Mucosa of stomach (tissue), 1 donor: ENCODE measurements around the gene TMEM18.

ENCODE experiments used
- H3K27me3 ChIP-seq: one replicate; pipeline ENCODE4 v1.7.0; 2013; ENCODE audit warnings: mild to moderate bottlenecking, low read length; ENCODE audit not compliant: control insufficient read depth, insufficient read depth
- H3K36me3 ChIP-seq: one replicate; pipeline ENCODE4 v1.7.0; 2013; ENCODE audit warnings: low read length; ENCODE audit not compliant: control insufficient read depth, insufficient read depth
- H3K4me1 ChIP-seq: one replicate; pipeline ENCODE4 v1.7.0; 2013; ENCODE audit warnings: mild to moderate bottlenecking, low read length; ENCODE audit not compliant: control insufficient read depth, insufficient read depth
- H3K4me3 ChIP-seq: one replicate; pipeline ENCODE4 v1.7.0; 2013; ENCODE audit warnings: low read length
- H3K9ac ChIP-seq: one replicate; pipeline ENCODE4 v1.7.0; 2013; ENCODE audit warnings: mild to moderate bottlenecking, low read length, moderate library complexity
- H3K9me3 ChIP-seq: one replicate; pipeline ENCODE4 v1.7.0; 2013; ENCODE audit warnings: mild to moderate bottlenecking, low read length, moderate library complexity; ENCODE audit not compliant: control insufficient read depth
- donor health status: Pancreatic carcinoma.

Gene TMEM18

GRCh38 chr2:655626-656025, 21.6 kb downstream of the TMEM18 start:
- Histone ChIP-seq H3K36me3 (no peaks in the 10 kb centered on the region), H3K9me3 (no peaks in the 10 kb centered on the region), H3K27me3 (peaks cover 7% of the 10 kb centered on the region), H3K4me3 (no peak overlapping the region), H3K4me1 (no peaks in the 10 kb centered on the region), H3K9ac (no peak overlapping the region)

- Histone ChIP-seq H3K9me3 (no peaks in the 10 kb centered on the region), H3K4me1 (no peaks in the 10 kb centered on the region), H3K36me3 (no peaks in the 10 kb centered on the region), H3K4me3 (no peak overlapping the region), H3K9ac (no peak overlapping the region), H3K27me3 (peaks cover 8% of the 10 kb centered on the region)
These were observed 22.3 kb downstream of the TMEM18 start for GRCh38 chr2:654896-655295.

GRCh38 chr2:653645-654425, 23.4 kb downstream of the TMEM18 start:
- Histone ChIP-seq H3K4me3 (no peak overlapping the region), H3K27me3 (peaks cover 4% of the 10 kb centered on the region), H3K9me3 (no peaks in the 10 kb centered on the region), H3K36me3 (no peaks in the 10 kb centered on the region), H3K4me1 (no peaks in the 10 kb centered on the region), H3K9ac (no peak overlapping the region)

- Histone ChIP-seq H3K9ac (no peak overlapping the region), H3K27me3 (peaks cover 4% of the 10 kb centered on the region), H3K9me3 (no peaks in the 10 kb centered on the region), H3K4me3 (no peak overlapping the region), H3K36me3 (no peaks in the 10 kb centered on the region), H3K4me1 (no peaks in the 10 kb centered on the region)
These were observed 24.2 kb downstream of the TMEM18 start for GRCh38 chr2:652881-653480.

GRCh38 chr2:651951-652373, 25.2 kb downstream of the TMEM18 start:
- H3K9me3 ChIP-seq = no peaks in the 10 kb centered on the region
- H3K27me3 ChIP-seq = peaks cover 4% of the 10 kb centered on the region
- no peak overlapping the region for H3K4me3 ChIP-seq
- no peaks in the 10 kb centered on the region for H3K4me1 ChIP-seq
- H3K36me3 ChIP-seq = no peaks in the 10 kb centered on the region
- H3K9ac ChIP-seq = no peak overlapping the region

GRCh38 chr2:650343-651310, 26.6 kb downstream of the TMEM18 start:
- H3K27me3 ChIP-seq = peaks cover 4% of the 10 kb centered on the region
- H3K4me1 ChIP-seq = no peaks in the 10 kb centered on the region
- no peak overlapping the region for H3K9ac ChIP-seq
- H3K9me3 ChIP-seq = no peaks in the 10 kb centered on the region
- no peaks in the 10 kb centered on the region for H3K36me3 ChIP-seq
- no peak overlapping the region for H3K4me3 ChIP-seq

GRCh38 chr2:649426-650342, 27.5 kb downstream of the TMEM18 start:
- H3K9ac ChIP-seq = no peak overlapping the region
- peaks cover 4% of the 10 kb centered on the region for H3K27me3 ChIP-seq
- no peak overlapping the region for H3K4me3 ChIP-seq
- no peaks in the 10 kb centered on the region for H3K4me1 ChIP-seq
- H3K36me3 ChIP-seq = no peaks in the 10 kb centered on the region
- no peaks in the 10 kb centered on the region for H3K9me3 ChIP-seq

- no peak overlapping the region for H3K9ac ChIP-seq
- H3K27me3 ChIP-seq = peaks cover 4% of the 10 kb centered on the region
- no peaks in the 10 kb centered on the region for H3K4me1 ChIP-seq
- H3K4me3 ChIP-seq = no peak overlapping the region
- H3K36me3 ChIP-seq = no peaks in the 10 kb centered on the region
- H3K9me3 ChIP-seq = no peaks in the 10 kb centered on the region
These were observed 28.5 kb downstream of the TMEM18 start for GRCh38 chr2:648476-649424.

- Histone ChIP-seq H3K36me3 (no peaks in the 10 kb centered on the region), H3K9ac (no peak overlapping the region), H3K27me3 (peaks cover 4% of the 10 kb centered on the region), H3K4me3 (no peak overlapping the region), H3K4me1 (no peaks in the 10 kb centered on the region), H3K9me3 (no peaks in the 10 kb centered on the region)
These were observed 29.4 kb downstream of the TMEM18 start for GRCh38 chr2:647691-648231.

- Histone ChIP-seq H3K27me3 (peaks cover 4% of the 10 kb centered on the region), H3K4me1 (no peaks in the 10 kb centered on the region), H3K9me3 (no peaks in the 10 kb centered on the region), H3K36me3 (no peaks in the 10 kb centered on the region), H3K4me3 (no peak overlapping the region), H3K9ac (no peak overlapping the region)
These were observed 30.1 kb downstream of the TMEM18 start for GRCh38 chr2:647003-647560.
